CD4-positive, alpha-beta T cell treated with Interleukin-2 at 100 ng/mL for 4 hours (primary cell): Measurements from ENCODE around the gene CEP70.
"Not testable (repeated sequence)": the region's sequence is repeated elsewhere in the genome, so short reads cannot be mapped to it uniquely, and the experiment has no call there.

Experiments
- DNase-seq: peaks from one replicate; pipeline ENCODE4 v3.0.0-alpha.2; 2020; ENCODE audit warnings: low spot score

CEP70 gene

GRCh38 chr3:138471481-138471880 lies 122.6 kb downstream of the CEP70 start:
- DNase-seq: no peak

- no peak for DNase-seq
These were observed 123.4 kb downstream of the CEP70 start for GRCh38 chr3:138470687-138471086.

- no peak for DNase-seq
These were observed 124.2 kb downstream of the CEP70 start for GRCh38 chr3:138469874-138470273.

GRCh38 chr3:138468886-138469285 lies 125.2 kb downstream of the CEP70 start:
- DNase-seq: no peak

GRCh38 chr3:138468451-138468850 lies 125.6 kb downstream of the CEP70 start:
- no peak for DNase-seq

GRCh38 chr3:138467931-138468330 lies 126.1 kb downstream of the CEP70 start:
- no peak for DNase-seq

- no peak for DNase-seq
These were observed 128.1 kb downstream of the CEP70 start for GRCh38 chr3:138465925-138466324.

GRCh38 chr3:138465451-138465850 lies 128.6 kb downstream of the CEP70 start:
- DNase-seq: no peak

- DNase-seq: no peak
These were observed 129.6 kb downstream of the CEP70 start for GRCh38 chr3:138464491-138464860.

- no peak for DNase-seq
These were observed 130.2 kb downstream of the CEP70 start for GRCh38 chr3:138463724-138464490.

GRCh38 chr3:138461896-138462295 lies 132.2 kb downstream of the CEP70 start:
- no peak for DNase-seq

- no peak for DNase-seq
These were observed 132.8 kb downstream of the CEP70 start for GRCh38 chr3:138461246-138461645.

- DNase-seq: no peak
These were observed 133.4 kb downstream of the CEP70 start for GRCh38 chr3:138460536-138461205.

GRCh38 chr3:138459619-138460535 lies 134.2 kb downstream of the CEP70 start:
- DNase-seq: no peak

GRCh38 chr3:138458774-138459499 lies 135.1 kb downstream of the CEP70 start:
- no peak for DNase-seq

- DNase-seq: no peak
These were observed 136.0 kb downstream of the CEP70 start for GRCh38 chr3:138457863-138458735.

GRCh38 chr3:138456961-138457862 lies 136.8 kb downstream of the CEP70 start:
- no peak for DNase-seq

GRCh38 chr3:138455801-138456716 lies 138.0 kb downstream of the CEP70 start:
- DNase-seq: no peak

- not testable (repeated sequence) for DNase-seq
These were observed 140.1 kb downstream of the CEP70 start for GRCh38 chr3:138453940-138454339.
